Measurements from ENCODE around the gene PTCD1. TPM values are rescaled to one million over a fixed set of nuclear protein-coding genes. Genes with fewer than 3 reads are reported as not detected.
"Not testable (repeated sequence)": the region's sequence is repeated elsewhere in the genome, so short reads cannot be mapped to it uniquely, and the experiment has no call there.

Gene PTCD1
- total RNA-seq, 4 donors from 2014 or later, result 5.7 to 12.7 (median 6.6) TPM

GRCh38 chr7:99392659-99393354, 45.8 kb downstream of the PTCD1 start:
- peak overlapping the region; percentile 80 to 89 (median 86) for H3K27ac ChIP-seq
- WGBS, 2 donors, result 11 to 13% methylated on average over 6 to 7 of the region's 68 CpGs
- no peak for DNase-seq
- peak overlapping the region; percentile 47 to 73 (median 62) for H3K4me3 ChIP-seq
- TF ChIP-seq POLR2A (IDR thresholded peaks at IDR 0.05), result peak in 1 of 4 donors; percentile 28
- TF ChIP-seq CTCF (IDR thresholded peaks at IDR 0.05), result no peak
- peaks cover 16 to 24% (median 20%) of the 10 kb centered on the region in 3 donors for H3K4me1 ChIP-seq
- H3K9me3 ChIP-seq, result no peaks in the 10 kb centered on the region
- no peaks in the 10 kb centered on the region for H3K27me3 ChIP-seq
- intact Hi-C loops (cut with DNase I), result no loop called here
- H3K36me3 ChIP-seq, result peaks cover 18 to 86% (median 49%) of the 10 kb centered on the region in 3 donors

- Histone ChIP-seq H3K27ac (peak overlapping the region; percentile 80 to 89 (median 86)), H3K27me3 (no peaks in the 10 kb centered on the region), H3K4me3 (peak overlapping the region; percentile 47 to 73 (median 62)), H3K9me3 (no peaks in the 10 kb centered on the region), H3K36me3 (peaks cover 18 to 85% (median 48%) of the 10 kb centered on the region in 3 donors), H3K4me1 (peaks cover 16 to 24% (median 20%) of the 10 kb centered on the region in 3 donors)
- no peak for TF ChIP-seq CTCF (IDR thresholded peaks at IDR 0.05)
- TF ChIP-seq POLR2A (IDR thresholded peaks at IDR 0.05), result peak in 1 of 4 donors; percentile 8
- WGBS, 2 donors, result 49 to 84% methylated on average over 3 to 8 of the region's 8 CpGs
- intact Hi-C loops (cut with DNase I), result no loop called here
- DNase-seq, result no peak
Measured at GRCh38 chr7:99392046-99392445, 46.6 kb downstream of the PTCD1 start.

GRCh38 chr7:99390941-99391602, 47.5 kb downstream of the PTCD1 start:
- peaks cover 16 to 24% (median 20%) of the 10 kb centered on the region in 3 donors for H3K4me1 ChIP-seq
- H3K27ac ChIP-seq, result no peak overlapping the region
- H3K4me3 ChIP-seq, result no peak overlapping the region
- 92 to 98% methylated on average over 7 to 12 of the region's 23 CpGs for WGBS, 2 donors
- intact Hi-C loops (cut with DNase I), result no loop called here
- no peaks in the 10 kb centered on the region for H3K9me3 ChIP-seq
- no peak for TF ChIP-seq POLR2A (IDR thresholded peaks at IDR 0.05)
- no peak for TF ChIP-seq CTCF (IDR thresholded peaks at IDR 0.05)
- H3K36me3 ChIP-seq, result peaks cover 11 to 85% (median 48%) of the 10 kb centered on the region in 3 donors
- DNase-seq, result no peak
- H3K27me3 ChIP-seq, result no peaks in the 10 kb centered on the region

GRCh38 chr7:99389772-99390171, 48.8 kb downstream of the PTCD1 start:
- no peaks in the 10 kb centered on the region for H3K9me3 ChIP-seq
- no peak overlapping the region for H3K27ac ChIP-seq
- H3K4me3 ChIP-seq, result no peak overlapping the region
- TF ChIP-seq POLR2A (IDR thresholded peaks at IDR 0.05) (no peak), CTCF (IDR thresholded peaks at IDR 0.05) (no peak)
- peaks cover 16 to 29% (median 20%) of the 10 kb centered on the region in 3 donors for H3K4me1 ChIP-seq
- H3K36me3 ChIP-seq, result peaks cover 11 to 81% (median 43%) of the 10 kb centered on the region in 3 donors
- WGBS, 2 donors, result 96 to 100% methylated on average over 5 to 6 of the region's 13 CpGs
- DNase-seq, result no peak
- H3K27me3 ChIP-seq, result no peaks in the 10 kb centered on the region
- intact Hi-C loops (cut with DNase I), result no loop called here

GRCh38 chr7:99387912-99388311, 50.7 kb downstream of the PTCD1 start:
- 94 to 96% methylated on average over 9 to 19 of the region's 20 CpGs for WGBS, 2 donors
- Histone ChIP-seq H3K4me3 (no peak overlapping the region), H3K27me3 (no peaks in the 10 kb centered on the region), H3K36me3 (peaks cover 11 to 68% (median 43%) of the 10 kb centered on the region in 3 donors), H3K4me1 (peaks cover 7 to 17% (median 10%) of the 10 kb centered on the region in 3 donors), H3K27ac (no peak overlapping the region), H3K9me3 (no peaks in the 10 kb centered on the region)
- intact Hi-C loops (cut with DNase I), result no loop called here
- TF ChIP-seq POLR2A (IDR thresholded peaks at IDR 0.05) (no peak), CTCF (IDR thresholded peaks at IDR 0.05) (no peak)
- no peak for DNase-seq

GRCh38 chr7:99387239-99387635, 51.4 kb downstream of the PTCD1 start:
- H3K27me3 ChIP-seq; DNase-seq; intact Hi-C loops (cut with DNase I); H3K4me3 ChIP-seq; H3K9me3 ChIP-seq; H3K27ac ChIP-seq: not testable (repeated sequence)
- Histone ChIP-seq H3K36me3 (peaks cover 11 to 68% (median 43%) of the 10 kb centered on the region in 3 donors), H3K4me1 (peaks cover 3 to 12% (median 4%) of the 10 kb centered on the region in 3 donors)
- WGBS, 2 donors, result 81 to 86% methylated on average over 9 to 14 of the region's 14 CpGs
